H9 (cell line): Measurements from ENCODE around the gene BCLAF1. TPM values are rescaled to one million over a fixed set of nuclear protein-coding genes. Genes with fewer than 3 reads are reported as not detected.

Source experiments
- DNase-seq: peaks from one replicate; pipeline ENCODE4 v3.0.0-alpha.2; 2017
- H2AFZ ChIP-seq: one replicate; pipeline ENCODE4 v1.6.1; 2013; ENCODE audit warnings: mild to moderate bottlenecking, low read length, control low read depth, moderate library complexity
- H2AK5ac ChIP-seq: 2 replicates; pipeline ENCODE4 v1.6.1; 2013; ENCODE audit warnings: low read length, control low read depth, mixed read lengths; ENCODE audit not compliant: insufficient read length
- H2BK120ac ChIP-seq: one replicate; pipeline ENCODE4 v1.6.1; 2013; ENCODE audit warnings: low read depth, mild to moderate bottlenecking, low read length, control low read depth, inconsistent platforms; ENCODE audit not compliant: poor library complexity, severe bottlenecking
- H2BK12ac ChIP-seq: 2 replicates; pipeline ENCODE4 v1.6.1; 2013; ENCODE audit warnings: low read length, control low read depth, mixed read lengths, low read depth; ENCODE audit not compliant: insufficient read length
- H2BK15ac ChIP-seq: 2 replicates; pipeline ENCODE4 v1.6.1; 2013; ENCODE audit warnings: low read depth, low read length, control low read depth
- H2BK20ac ChIP-seq: one replicate; pipeline ENCODE4 v1.6.1; 2013; ENCODE audit warnings: low read depth, mild to moderate bottlenecking, low read length, control low read depth, inconsistent platforms; ENCODE audit not compliant: poor library complexity, severe bottlenecking
- H2BK5ac ChIP-seq: 2 replicates; pipeline ENCODE4 v1.6.1; 2013; ENCODE audit warnings: low read length, control low read depth, mixed read lengths; ENCODE audit not compliant: insufficient read length
- H3K14ac ChIP-seq: 2 replicates; pipeline ENCODE4 v1.6.1; 2013; ENCODE audit warnings: low read length, control low read depth; ENCODE audit not compliant: insufficient read depth
- H3K18ac ChIP-seq: 2 replicates; pipeline ENCODE4 v1.6.1; 2013; ENCODE audit warnings: low read depth, mild to moderate bottlenecking, mixed read lengths, low read length, control low read depth; ENCODE audit not compliant: insufficient read length
- H3K23ac ChIP-seq: 2 replicates; pipeline ENCODE4 v1.6.1; 2013; ENCODE audit warnings: low read length, control low read depth, mixed read lengths, low read depth; ENCODE audit not compliant: insufficient read length
- H3K23me2 ChIP-seq: 2 replicates; pipeline ENCODE4 v1.6.1; 2013; ENCODE audit warnings: low read depth, mild to moderate bottlenecking, mixed read lengths, low read length, control low read depth; ENCODE audit not compliant: insufficient read length, poor library complexity, severe bottlenecking
- H3K27ac ChIP-seq: 2 replicates; pipeline ENCODE4 v1.5.1; 2013; ENCODE audit warnings: low read length, control low read depth, mixed read lengths, low read depth; ENCODE audit not compliant: insufficient read length
- H3K27me3 ChIP-seq: 2 replicates; pipeline ENCODE4 v1.6.1; 2013; ENCODE audit warnings: low read length, control low read depth, inconsistent platforms; ENCODE audit not compliant: insufficient read depth
- H3K4ac ChIP-seq: 2 replicates; pipeline ENCODE4 v1.6.1; 2013; ENCODE audit warnings: low read depth, mild to moderate bottlenecking, control low read depth, inconsistent platforms, low read length, moderate library complexity
- H3K4me1 ChIP-seq: 2 replicates; pipeline ENCODE4 v1.6.1; 2013; ENCODE audit warnings: low read length, control low read depth, inconsistent platforms; ENCODE audit not compliant: insufficient read depth
- H3K4me2 ChIP-seq: 2 replicates; pipeline ENCODE4 v1.6.1; 2013; ENCODE audit warnings: low read length, control low read depth, mixed read lengths; ENCODE audit not compliant: insufficient read length, insufficient read depth
- H3K56ac ChIP-seq: 2 replicates; pipeline ENCODE4 v1.6.1; 2013; ENCODE audit warnings: low read depth, mild to moderate bottlenecking, mixed read lengths, low read length, control low read depth; ENCODE audit not compliant: insufficient read length
- H3K79me1 ChIP-seq: 2 replicates; pipeline ENCODE4 v1.6.1; 2013; ENCODE audit warnings: low read depth, mild to moderate bottlenecking, moderate library complexity, low read length, control low read depth, inconsistent platforms; ENCODE audit not compliant: insufficient read depth, poor library complexity, severe bottlenecking
- H3K79me2 ChIP-seq: 2 replicates; pipeline ENCODE4 v1.6.1; 2013; ENCODE audit warnings: low read length, control low read depth, inconsistent platforms; ENCODE audit not compliant: insufficient read depth
- H3K9ac ChIP-seq: 2 replicates; pipeline ENCODE4 v1.6.1; 2013; ENCODE audit warnings: low read length, control low read depth, mixed read lengths; ENCODE audit not compliant: insufficient read length; ENCODE audit errors: extremely low read depth
- H3K9me3 ChIP-seq: one replicate; pipeline ENCODE4 v1.6.1; 2013; ENCODE audit warnings: low read depth, low read length, inconsistent platforms; ENCODE audit not compliant: control insufficient read depth
- H3T11ph ChIP-seq: one replicate; pipeline ENCODE4 v1.6.1; 2013; ENCODE audit warnings: mild to moderate bottlenecking, low read length, control low read depth, inconsistent platforms
- H4K20me1 ChIP-seq: one replicate; pipeline ENCODE4 v1.6.1; 2013; ENCODE audit not compliant: control insufficient read depth, insufficient read length, insufficient read depth
- H4K5ac ChIP-seq: 2 replicates; pipeline ENCODE4 v1.6.1; 2013; ENCODE audit warnings: low read depth, mild to moderate bottlenecking, mixed read lengths, low read length, control low read depth; ENCODE audit not compliant: insufficient read length
- H4K8ac ChIP-seq: replicated peaks from 2 replicates; pipeline ENCODE4 v1.6.1; 2013; ENCODE audit warnings: low read length, control low read depth, mixed read lengths, low read depth; ENCODE audit not compliant: insufficient read length
- H4K91ac ChIP-seq: 2 replicates; pipeline ENCODE4 v1.6.1; 2013; ENCODE audit warnings: low read depth, mild to moderate bottlenecking, moderate library complexity, mixed read lengths, low read length, control low read depth; ENCODE audit not compliant: insufficient read length
- H3K27ac Mint-ChIP-seq, 3 experiments: 2 replicates in 2 of 3; 3 replicates in 1 of 3; pipeline ENCODE4 v1.8.0; 2020 to 2021; ENCODE audit warnings: mixed read lengths in 3 of 3, mild to moderate bottlenecking in 1 of 3, moderate library complexity in 1 of 3
- H3K27me3 Mint-ChIP-seq: 2 replicates; pipeline ENCODE4 v1.8.0; 2021; ENCODE audit warnings: low read depth, mild to moderate bottlenecking, moderate library complexity, mixed read lengths
- H3K36me3 Mint-ChIP-seq, 3 experiments: 2 replicates in 2 of 3; 3 replicates in 1 of 3; pipeline ENCODE4 v1.8.0; 2020 to 2021; ENCODE audit warnings: low read depth in 3 of 3, mixed read lengths in 3 of 3; ENCODE audit not compliant: insufficient read depth in 1 of 3
- H3K4me1 Mint-ChIP-seq, 2 experiments: 2 replicates each; pipeline ENCODE4 v1.8.0; 2020; ENCODE audit warnings: mixed read lengths in 2 of 2
- H3K4me3 Mint-ChIP-seq, 2 experiments: 2 replicates in 1 of 2; 3 replicates in 1 of 2; pipeline ENCODE4 v1.8.0; 2020 to 2021; ENCODE audit warnings: mild to moderate bottlenecking in 2 of 2, mixed read lengths in 2 of 2, moderate library complexity in 1 of 2
- H3K9me3 Mint-ChIP-seq, 2 experiments: 2 replicates in 1 of 2; 3 replicates in 1 of 2; pipeline ENCODE4 v1.8.0; 2020; ENCODE audit warnings: mild to moderate bottlenecking in 2 of 2, mixed read lengths in 2 of 2, moderate library complexity in 1 of 2
- WGBS: extraction: QIAGEN DNeasy Blood & Tissue Kit; methylation state at CpG from one replicate; pipeline ENCODE4 v1.1.7; 2013; ENCODE audit warnings: missing lambda C conversion rate, low lambda C conversion rate, mixed read lengths; ENCODE audit not compliant: insufficient read length; ENCODE audit errors: extremely low coverage; 5-methylcytosine and 5-hydroxymethylcytosine counted together
- total RNA-seq: library from RNA; stranded (reverse); gene quantifications from 2 replicates; pipeline ENCODE4 v1.2.1, GENCODE V29; 2021
- TF ChIP-seq, protein P1 (sequence below): fragments of 200-600 bp; sonication (generic); conservative IDR thresholded peaks from 3 replicates; pipeline ENCODE4 v1.8.0; 2021; ENCODE audit warnings: antibody characterized with exemption, mild to moderate bottlenecking

The BCLAF1 gene
- total RNA-seq, 1 experiment from 2014 or later: 257 TPM

DNA sequence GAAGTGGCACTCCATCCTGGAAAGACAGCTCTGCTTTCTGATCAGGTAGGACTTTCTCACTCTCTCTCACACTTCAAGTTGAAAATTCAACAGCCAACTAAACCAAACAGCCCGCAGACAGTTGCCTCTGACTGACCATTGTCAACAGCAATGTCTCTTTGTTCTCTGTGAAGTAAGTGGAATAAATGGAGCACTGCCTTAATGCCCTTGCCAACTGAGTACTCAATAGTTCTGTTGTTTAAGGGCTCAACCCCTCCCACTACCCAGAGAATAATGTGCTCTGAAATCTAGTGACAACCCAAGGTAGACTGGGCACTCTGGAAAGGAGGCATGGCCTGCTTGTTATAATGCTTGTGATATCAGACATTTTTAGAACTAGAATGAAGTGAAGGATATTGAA lies 16.8 kb upstream of the BCLAF1 start:
- H4K5ac ChIP-seq: no peak overlapping the region
- no peak overlapping the region for H2BK5ac ChIP-seq
- TF ChIP-seq, protein P1, sequence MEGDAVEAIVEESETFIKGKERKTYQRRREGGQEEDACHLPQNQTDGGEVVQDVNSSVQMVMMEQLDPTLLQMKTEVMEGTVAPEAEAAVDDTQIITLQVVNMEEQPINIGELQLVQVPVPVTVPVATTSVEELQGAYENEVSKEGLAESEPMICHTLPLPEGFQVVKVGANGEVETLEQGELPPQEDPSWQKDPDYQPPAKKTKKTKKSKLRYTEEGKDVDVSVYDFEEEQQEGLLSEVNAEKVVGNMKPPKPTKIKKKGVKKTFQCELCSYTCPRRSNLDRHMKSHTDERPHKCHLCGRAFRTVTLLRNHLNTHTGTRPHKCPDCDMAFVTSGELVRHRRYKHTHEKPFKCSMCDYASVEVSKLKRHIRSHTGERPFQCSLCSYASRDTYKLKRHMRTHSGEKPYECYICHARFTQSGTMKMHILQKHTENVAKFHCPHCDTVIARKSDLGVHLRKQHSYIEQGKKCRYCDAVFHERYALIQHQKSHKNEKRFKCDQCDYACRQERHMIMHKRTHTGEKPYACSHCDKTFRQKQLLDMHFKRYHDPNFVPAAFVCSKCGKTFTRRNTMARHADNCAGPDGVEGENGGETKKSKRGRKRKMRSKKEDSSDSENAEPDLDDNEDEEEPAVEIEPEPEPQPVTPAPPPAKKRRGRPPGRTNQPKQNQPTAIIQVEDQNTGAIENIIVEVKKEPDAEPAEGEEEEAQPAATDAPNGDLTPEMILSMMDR: no peak
- no peaks in the 10 kb centered on the region for H3K23me2 ChIP-seq
- H2AK5ac ChIP-seq: no peak overlapping the region
- Mint-ChIP-seq H3K4me1 (peaks cover 0 to 4% of the 10 kb centered on the region in 2 experiments; a peak in 3 of 4 replicates), H3K36me3 (no peaks in the 10 kb centered on the region), H3K27ac (no peak overlapping the region), H3K4me3 (no peak overlapping the region), H3K9me3 (no peaks in the 10 kb centered on the region; a peak in 1 of 5 replicates), H3K27me3 (peaks cover 4% of the 10 kb centered on the region; the same call in 1 of the 2 replicates)
- H2BK12ac ChIP-seq: no peak overlapping the region
- H3K27me3 ChIP-seq: no peaks in the 10 kb centered on the region
- no peak overlapping the region for H3K4me2 ChIP-seq
- no peak overlapping the region for H3K56ac ChIP-seq
- H2BK120ac ChIP-seq: no peak overlapping the region
- no peak overlapping the region for H3K18ac ChIP-seq
- H3K79me2 ChIP-seq: no peaks in the 10 kb centered on the region
- H2BK15ac ChIP-seq: no peak overlapping the region
- H3K9me3 ChIP-seq: no peaks in the 10 kb centered on the region
- H2AFZ ChIP-seq: no peak overlapping the region
- no peak overlapping the region for H2BK20ac ChIP-seq
- WGBS: no CpG with 5 or more reads among the region's 1 CpG
- H3K79me1 ChIP-seq: no peaks in the 10 kb centered on the region
- H3K9ac ChIP-seq: no peak overlapping the region
- H3K23ac ChIP-seq: no peak overlapping the region
- no peak for DNase-seq
- H4K8ac ChIP-seq: no peak overlapping the region
- no peaks in the 10 kb centered on the region for H4K20me1 ChIP-seq
- H3T11ph ChIP-seq: no peak overlapping the region
- H3K27ac ChIP-seq: no peak overlapping the region
- no peak overlapping the region for H3K14ac ChIP-seq
- no peak overlapping the region for H3K4ac ChIP-seq
- H3K4me1 ChIP-seq: no peaks in the 10 kb centered on the region
- no peak overlapping the region for H4K91ac ChIP-seq
